Peyer's patch (tissue), 4 donors: ENCODE data around the gene GKN1. TPM values are rescaled to one million over a fixed set of nuclear protein-coding genes. Genes with fewer than 3 reads are reported as not detected.

Experiments
- DNase-seq, 3 donors: peaks; one replicate each; pipeline ENCODE4 v3.0.0-alpha.2; 2017 to 2019
- H3K27ac ChIP-seq, 4 donors: fragments of 200-600 bp; sonication (generic); one replicate each; pipeline ENCODE4 v1.5.1; 2016 to 2019
- H3K27me3 ChIP-seq, 2 donors: fragments of 200-600 bp; sonication (generic); one replicate each; pipeline ENCODE4 v1.5.1; 2019
- H3K36me3 ChIP-seq, 3 donors: fragments of 200-600 bp; sonication (generic); one replicate each; pipeline ENCODE4 v1.5.1; 2016 to 2019
- H3K4me1 ChIP-seq, 4 donors: fragments of 200-600 bp; sonication (generic); one replicate each; pipeline ENCODE4 v1.5.1; 2016 to 2019
- H3K4me3 ChIP-seq, 4 donors: fragments of 200-600 bp; sonication (generic); 1 replicate in 3 of 4; 2 replicates in 1 of 4; pipeline ENCODE4 v1.5.1; 2016 to 2019; ENCODE audit warnings: mild to moderate bottlenecking in 1 of 4
- H3K9me3 ChIP-seq, 4 donors: fragments of 200-600 bp; sonication (generic); one replicate each; pipeline ENCODE4 v1.5.1; 2016 to 2019; ENCODE audit warnings: mild to moderate bottlenecking in 1 of 4
- CTCF ChIP-seq, 6 experiments: fragments of 450-650 bp in 4 of 6; fragments of 200-600 bp in 2 of 6; sonication (generic) in 1 of 6; IDR thresholded peaks; one replicate each; pipeline ENCODE4 v1.5.1; 2017 to 2019; ENCODE audit warnings: antibody characterized with exemption in 6 of 6, mild to moderate bottlenecking in 3 of 6, moderate library complexity in 1 of 6
- POLR2A ChIP-seq, 2 donors: fragments of 450-650 bp; IDR thresholded peaks; one replicate each; pipeline ENCODE4 v1.5.1; 2017; ENCODE audit warnings: antibody characterized with exemption in 2 of 2, mild to moderate bottlenecking in 2 of 2, moderate library complexity in 2 of 2
- total RNA-seq, 4 donors: library from RNA; depleted of rRNA; stranded (reverse); fragments of >200 nt; gene quantifications; one replicate each; pipeline ENCODE4 v1.1.0, GENCODE V29; 2016

GKN1 gene
- total RNA-seq, 4 donors from 2014 or later, result not detected

- TF ChIP-seq CTCF (IDR thresholded peaks at IDR 0.05) (no peak), POLR2A (IDR thresholded peaks at IDR 0.05) (no peak)
- DNase-seq, result no peak
- Histone ChIP-seq H3K4me3 (no peak overlapping the region), H3K4me1 (no peaks in the 10 kb centered on the region), H3K9me3 (no peaks in the 10 kb centered on the region), H3K27me3 (no peaks in the 10 kb centered on the region), H3K36me3 (no peaks in the 10 kb centered on the region), H3K27ac (no peak overlapping the region)
Measured at GRCh38 chr2:68964282-68964681, 10.2 kb upstream of the GKN1 start.

GRCh38 chr2:68968221-68968620 lies 6.2 kb upstream of the GKN1 start:
- DNase-seq, result no peak
- Histone ChIP-seq H3K4me1 (no peaks in the 10 kb centered on the region), H3K36me3 (no peaks in the 10 kb centered on the region), H3K27ac (no peak overlapping the region), H3K9me3 (no peaks in the 10 kb centered on the region), H3K27me3 (no peaks in the 10 kb centered on the region), H3K4me3 (no peak overlapping the region)
- TF ChIP-seq CTCF (IDR thresholded peaks at IDR 0.05), result no peak

GRCh38 chr2:68969736-68970490 lies 4.5 kb upstream of the GKN1 start:
- Histone ChIP-seq H3K9me3 (no peaks in the 10 kb centered on the region), H3K4me3 (no peak overlapping the region), H3K27me3 (no peaks in the 10 kb centered on the region), H3K27ac (no peak overlapping the region), H3K4me1 (no peaks in the 10 kb centered on the region), H3K36me3 (no peaks in the 10 kb centered on the region)
- no peak for TF ChIP-seq POLR2A (IDR thresholded peaks at IDR 0.05)
- no peak for TF ChIP-seq CTCF (IDR thresholded peaks at IDR 0.05)
- DNase-seq, result no peak

- TF ChIP-seq CTCF (IDR thresholded peaks at IDR 0.05), result no peak
- TF ChIP-seq POLR2A (IDR thresholded peaks at IDR 0.05), result no peak
- Histone ChIP-seq H3K4me1 (no peaks in the 10 kb centered on the region), H3K36me3 (no peaks in the 10 kb centered on the region), H3K9me3 (no peaks in the 10 kb centered on the region), H3K27ac (no peak overlapping the region), H3K27me3 (no peaks in the 10 kb centered on the region), H3K4me3 (no peak overlapping the region)
- DNase-seq, result no peak
Measured at GRCh38 chr2:68970566-68971265, 3.7 kb upstream of the GKN1 start.

GRCh38 chr2:68971591-68972231 lies 2.7 kb upstream of the GKN1 start:
- TF ChIP-seq CTCF (IDR thresholded peaks at IDR 0.05) (no peak), POLR2A (IDR thresholded peaks at IDR 0.05) (no peak)
- Histone ChIP-seq H3K27ac (no peak overlapping the region), H3K9me3 (no peaks in the 10 kb centered on the region), H3K4me1 (no peaks in the 10 kb centered on the region), H3K27me3 (no peaks in the 10 kb centered on the region), H3K4me3 (no peak overlapping the region), H3K36me3 (no peaks in the 10 kb centered on the region)
- DNase-seq, result no peak
